Stimulated activated naive CD8-positive, alpha-beta T cell treated with anti-CD3 and anti-CD28 coated beads, Interleukin-15, amount 100 ng/mL, for 72 hours (primary cell): ENCODE data around the gene WDFY4.

ENCODE experiments used
- ATAC-seq: fragments of 150-1000 bp; cut with Tn5 transposase; 2 replicates; pipeline ENCODE4 v1.10.0; 2021; ENCODE audit warnings: mild to moderate bottlenecking, moderate library complexity
- DNase-seq, 2 donors: peaks; one replicate each; pipeline ENCODE4 v3.0.0; 2021 to 2022
- H3K27ac Mint-ChIP-seq, 2 donors: one replicate each; pipeline ENCODE4 v1.8.0; 2022; ENCODE audit warnings: mild to moderate bottlenecking in 2 of 2, mixed read lengths in 2 of 2, moderate library complexity in 2 of 2
- H3K27me3 Mint-ChIP-seq: one replicate; pipeline ENCODE4 v1.8.0; 2022; ENCODE audit warnings: mixed read lengths
- H3K4me1 Mint-ChIP-seq: one replicate; pipeline ENCODE4 v1.8.0; 2022; ENCODE audit warnings: mild to moderate bottlenecking, mixed read lengths
- H3K4me3 Mint-ChIP-seq, 2 donors: one replicate each; pipeline ENCODE4 v1.8.0; 2022; ENCODE audit warnings: mild to moderate bottlenecking in 2 of 2, mixed read lengths in 2 of 2, moderate library complexity in 1 of 2
- H3K9me3 Mint-ChIP-seq, 2 donors: one replicate each; pipeline ENCODE4 v1.8.0; 2022; ENCODE audit warnings: mixed read lengths in 2 of 2

WDFY4 gene

GRCh38 chr10:48932831-48933664, 248.4 kb downstream of the WDFY4 start:
- ATAC-seq (no peak), DNase-seq (no peak)
- H3K9me3 Mint-ChIP-seq, result no peaks in the 10 kb centered on the region
- no peak overlapping the region for H3K27ac Mint-ChIP-seq
- H3K4me3 Mint-ChIP-seq, result no peak overlapping the region
- no peaks in the 10 kb centered on the region for H3K4me1 Mint-ChIP-seq
- H3K27me3 Mint-ChIP-seq, result no peaks in the 10 kb centered on the region

- H3K27ac Mint-ChIP-seq, result no peak overlapping the region
- no peaks in the 10 kb centered on the region for H3K9me3 Mint-ChIP-seq
- H3K4me1 Mint-ChIP-seq, result no peaks in the 10 kb centered on the region
- no peak for ATAC-seq
- no peak for DNase-seq
- H3K27me3 Mint-ChIP-seq, result no peaks in the 10 kb centered on the region
- no peak overlapping the region for H3K4me3 Mint-ChIP-seq
Observed at GRCh38 chr10:48934672-48935501, 250.2 kb downstream of the WDFY4 start.

- no peak for ATAC-seq
- Mint-ChIP-seq H3K9me3 (no peaks in the 10 kb centered on the region), H3K27me3 (no peaks in the 10 kb centered on the region), H3K4me1 (no peaks in the 10 kb centered on the region), H3K27ac (no peak overlapping the region), H3K4me3 (no peak overlapping the region)
- DNase-seq, result no peak
Observed at GRCh38 chr10:48935577-48935976, 250.9 kb downstream of the WDFY4 start.

- Mint-ChIP-seq H3K27me3 (no peaks in the 10 kb centered on the region), H3K4me3 (no peak overlapping the region), H3K27ac (no peak overlapping the region), H3K4me1 (no peaks in the 10 kb centered on the region), H3K9me3 (no peaks in the 10 kb centered on the region)
- no peak for ATAC-seq
- no peak for DNase-seq
Observed at GRCh38 chr10:48937796-48938195, 253.1 kb downstream of the WDFY4 start.

- Mint-ChIP-seq H3K4me3 (no peak overlapping the region), H3K27ac (no peak overlapping the region), H3K4me1 (no peaks in the 10 kb centered on the region), H3K27me3 (no peaks in the 10 kb centered on the region), H3K9me3 (no peaks in the 10 kb centered on the region)
- no peak for DNase-seq
- no peak for ATAC-seq
Observed at GRCh38 chr10:48938281-48938680, 253.6 kb downstream of the WDFY4 start.

GRCh38 chr10:48938990-48939536, 254.4 kb downstream of the WDFY4 start:
- Mint-ChIP-seq H3K9me3 (no peaks in the 10 kb centered on the region), H3K27me3 (no peaks in the 10 kb centered on the region), H3K4me1 (no peaks in the 10 kb centered on the region), H3K27ac (no peak overlapping the region), H3K4me3 (no peak overlapping the region)
- DNase-seq, result no peak
- ATAC-seq, result no peak

- ATAC-seq, result no peak
- Mint-ChIP-seq H3K9me3 (no peaks in the 10 kb centered on the region), H3K27me3 (no peaks in the 10 kb centered on the region), H3K4me3 (no peak within 1 kb of the TSS), H3K27ac (no peak within 1 kb of the TSS), H3K4me1 (no peaks in the 10 kb centered on the region)
- no peak for DNase-seq
Observed at GRCh38 chr10:48939790-48940325, 255.2 kb downstream of the WDFY4 start, which contains the start of gene LRRC18. TSS of gene LRRC18 (minus strand) at chr10:48939840. CDS start at chr10:48914155, 25,685 bp downstream.

GRCh38 chr10:48940372-48940771, 255.7 kb downstream of the WDFY4 start:
- no peak for DNase-seq
- Mint-ChIP-seq H3K4me3 (no peak overlapping the region), H3K27me3 (no peaks in the 10 kb centered on the region), H3K9me3 (no peaks in the 10 kb centered on the region), H3K4me1 (no peaks in the 10 kb centered on the region), H3K27ac (no peak overlapping the region)
- ATAC-seq, result no peak

GRCh38 chr10:48940958-48941357, 256.3 kb downstream of the WDFY4 start:
- Mint-ChIP-seq H3K27ac (no peak overlapping the region), H3K27me3 (no peaks in the 10 kb centered on the region), H3K4me1 (no peaks in the 10 kb centered on the region), H3K9me3 (no peaks in the 10 kb centered on the region), H3K4me3 (no peak overlapping the region)
- DNase-seq (no peak), ATAC-seq (no peak)

- Mint-ChIP-seq H3K9me3 (no peaks in the 10 kb centered on the region), H3K27ac (no peak overlapping the region), H3K4me3 (no peak overlapping the region), H3K27me3 (no peaks in the 10 kb centered on the region), H3K4me1 (no peaks in the 10 kb centered on the region)
- ATAC-seq (no peak), DNase-seq (no peak)
Observed at GRCh38 chr10:48941427-48942075, 256.9 kb downstream of the WDFY4 start.

GRCh38 chr10:48943096-48943495, 258.4 kb downstream of the WDFY4 start:
- H3K27me3 Mint-ChIP-seq, result no peaks in the 10 kb centered on the region
- DNase-seq, result no peak

GRCh38 chr10:48944171-48944570, 259.5 kb downstream of the WDFY4 start:
- ATAC-seq (no peak), DNase-seq (no peak)
- no peaks in the 10 kb centered on the region for H3K27me3 Mint-ChIP-seq
- no peaks in the 10 kb centered on the region for H3K9me3 Mint-ChIP-seq
- no peak overlapping the region for H3K4me3 Mint-ChIP-seq
- H3K4me1 Mint-ChIP-seq, result no peaks in the 10 kb centered on the region
- no peak overlapping the region for H3K27ac Mint-ChIP-seq

More at GRCh38 chr10:48943096-48943495, 258.4 kb downstream of the WDFY4 start:
- no peaks in the 10 kb centered on the region for H3K4me1 Mint-ChIP-seq
- ATAC-seq, result no peak
- no peaks in the 10 kb centered on the region for H3K9me3 Mint-ChIP-seq
- H3K27ac Mint-ChIP-seq, result no peak overlapping the region
- no peak overlapping the region for H3K4me3 Mint-ChIP-seq

- Mint-ChIP-seq H3K4me1 (no peaks in the 10 kb centered on the region), H3K4me3 (no peak overlapping the region)
Observed at GRCh38 chr10:48945441-48946130, 260.9 kb downstream of the WDFY4 start.

GRCh38 chr10:48946332-48946731, 261.7 kb downstream of the WDFY4 start:
- Mint-ChIP-seq H3K27ac (no peak overlapping the region), H3K27me3 (no peaks in the 10 kb centered on the region), H3K4me1 (no peaks in the 10 kb centered on the region), H3K9me3 (no peaks in the 10 kb centered on the region), H3K4me3 (no peak overlapping the region)
- ATAC-seq (no peak), DNase-seq (no peak)

More at GRCh38 chr10:48945441-48946130, 260.9 kb downstream of the WDFY4 start:
- Mint-ChIP-seq H3K27me3 (no peaks in the 10 kb centered on the region), H3K9me3 (no peaks in the 10 kb centered on the region), H3K27ac (no peak overlapping the region)
- ATAC-seq, result no peak
- DNase-seq, result no peak
